ENCODE data around the gene HMOX2. TPM values are rescaled to one million over a fixed set of nuclear protein-coding genes. Genes with fewer than 3 reads are reported as not detected.

Gene HMOX2
- total and polyA plus RNA-seq, 11 donors = 60.6 to 250 (median 117) TPM

- TF ChIP-seq POLR2A (IDR thresholded peaks at IDR 0.05) (no peak), CTCF (IDR thresholded peaks at IDR 0.05) (no peak)
- H3K9me3 ChIP-seq = no peaks in the 10 kb centered on the region
- peaks cover 0 to 67% (median 49%) of the 10 kb centered on the region in 12 donors for H3K4me1 ChIP-seq
- 30 to 49% (median 40%) methylated on average over 5 of the region's 5 CpGs for WGBS, 4 donors
- peak overlapping the region in 1 of 12 donors; percentile 4 for H3K4me3 ChIP-seq
- H3K27me3 ChIP-seq = no peaks in the 10 kb centered on the region
- intact Hi-C loops (cut with DNase I) = loop anchor here in 6 of 10 donors (10.0 kb wide), 2 partner anchors 69 to 439 kb away; partner anchors contain the start of gene SEC14L5 (in 4 of the 6)
- DNase-seq (no peak), ATAC-seq (peak in 1 of 4 donors; percentile 14)
- peaks cover 0 to 33% (median 23%) of the 10 kb centered on the region in 9 donors for H3K36me3 ChIP-seq
- peak overlapping the region in 11 of 12 donors; percentile 23 to 87 (median 72) for H3K27ac ChIP-seq
These were observed 39.5 kb downstream of the HMOX2 start for GRCh38 chr16:4515611-4516233.

- Histone ChIP-seq H3K27me3 (no peaks in the 10 kb centered on the region), H3K4me1 (peaks cover 8 to 59% (median 44%) of the 10 kb centered on the region in 12 donors), H3K4me3 (no peak overlapping the region), H3K27ac (no peak overlapping the region), H3K36me3 (peaks cover 0 to 10% (median 2%) of the 10 kb centered on the region in 9 donors), H3K9me3 (no peaks in the 10 kb centered on the region)
- TF ChIP-seq CTCF (IDR thresholded peaks at IDR 0.05) (peak; percentile 32 to 62 (median 53)), POLR2A (IDR thresholded peaks at IDR 0.05) (no peak)
- ATAC-seq (peak in 1 of 4 donors; percentile 8), DNase-seq (peak in 1 of 5 donors; percentile 19)
- intact Hi-C loops (cut with DNase I) = loop anchor here in 6 of 10 donors (10.0 kb wide), 2 partner anchors 67 to 437 kb away; partner anchors contain the start of gene SEC14L5 (in 4 of the 6)
- 56 to 88% (median 63%) methylated on average over 8 to 12 of the region's 12 CpGs for WGBS, 4 donors
These were observed 41.8 kb downstream of the HMOX2 start for GRCh38 chr16:4517812-4518680.

GRCh38 chr16:4519274-4520058 lies 43.3 kb downstream of the HMOX2 start:
- H3K27ac ChIP-seq = no peak overlapping the region
- no peaks in the 10 kb centered on the region for H3K9me3 ChIP-seq
- 89 to 91% (median 90%) methylated on average over 15 of the region's 15 CpGs for WGBS, 4 donors
- ATAC-seq (no peak), DNase-seq (no peak)
- no peak overlapping the region for H3K4me3 ChIP-seq
- no peaks in the 10 kb centered on the region for H3K27me3 ChIP-seq
- no peaks in the 10 kb centered on the region for H3K36me3 ChIP-seq
- intact Hi-C loops (cut with DNase I) = loop anchor here in 7 of 10 donors (1.0 to 10.0 kb wide), 3 partner anchors 29 to 435 kb away; partner anchors contain the start of gene SEC14L5 (in 4 of the 7)
- H3K4me1 ChIP-seq = peaks cover 8 to 59% (median 32%) of the 10 kb centered on the region in 12 donors
- TF ChIP-seq CTCF (IDR thresholded peaks at IDR 0.05) (no peak), POLR2A (IDR thresholded peaks at IDR 0.05) (no peak)

Measured in heart left ventricle (tissue), 16 donors.